K562 (cell line): Measurements from ENCODE around the gene SLC25A2. TPM values are rescaled to one million over a fixed set of nuclear protein-coding genes. Genes with fewer than 3 reads are reported as not detected.

ENCODE experiments used
- CBX8 ChIP-seq: fragments of 200-600 bp; sonication (generic); IDR thresholded peaks from 2 replicates; pipeline ENCODE4 v1.6.1; 2012; ENCODE audit warnings: borderline replicate concordance, mixed run types, low read depth, mild to moderate bottlenecking, moderate library complexity, mixed read lengths, low read length, control low read depth, inconsistent platforms; ENCODE audit not compliant: poor library complexity, severe bottlenecking; ENCODE audit errors: extremely low read depth
- CHD4 ChIP-seq: fragments of 200-600 bp; sonication (generic); IDR thresholded peaks from 3 replicates; pipeline ENCODE4 v1.6.1; 2012; ENCODE audit warnings: low read depth, mild to moderate bottlenecking, mixed read lengths, low read length, inconsistent platforms; ENCODE audit not compliant: insufficient read depth, insufficient replicate concordance, poor library complexity, severe bottlenecking
- CTBP1 ChIP-seq: fragments of 450-650 bp; IDR thresholded peaks from 2 replicates; pipeline ENCODE4 v1.6.1; 2016; ENCODE audit warnings: borderline replicate concordance
- FOXM1 ChIP-seq, 2 experiments: fragments of 450-650 bp in 1 of 2; sonication (generic) in 1 of 2; formaldehyde crosslinking in 1 of 2; IDR thresholded peaks; 2 replicates each; pipeline versions ENCODE4 v1.6.1 to v1.9.0; 2017 to 2022; ENCODE audit warnings: low read depth in 2 of 2, mild to moderate bottlenecking in 2 of 2, missing genetic modification reagents in 1 of 2, moderate library complexity in 1 of 2
- JUNB ChIP-seq: fragments of 450-650 bp; formaldehyde crosslinking; conservative IDR thresholded peaks from 2 replicates; pipeline ENCODE4 v1.4.0; 2020; ENCODE audit warnings: mild to moderate bottlenecking
- NCOA6 ChIP-seq: fragments of 450-650 bp; IDR thresholded peaks from 2 replicates; pipeline ENCODE4 v1.6.1; 2017; ENCODE audit warnings: mild to moderate bottlenecking
- NFE2 ChIP-seq: IDR thresholded peaks from 2 replicates; pipeline ENCODE4 v1.6.1; 2014; ENCODE audit warnings: antibody characterized with exemption, low read depth
- SRSF7 ChIP-seq: fragments of 200-400 bp; formaldehyde crosslinking; optimal IDR thresholded peaks from 2 replicates; pipeline ENCODE3; 2017; ENCODE audit warnings: mild to moderate bottlenecking, low read depth, low read length
- TBP ChIP-seq: optimal IDR thresholded peaks from 2 replicates; pipeline ENCODE3; 2011; ENCODE audit warnings: low read depth, low read length, improper control_type of control experiment
- ZBTB26 ChIP-seq: fragments of 450-650 bp; formaldehyde crosslinking; IDR thresholded peaks from 2 replicates; pipeline ENCODE4 v1.4.0; 2022; ENCODE audit warnings: missing genetic modification characterization
- ZNF274 ChIP-seq: IDR thresholded peaks from 2 replicates; pipeline ENCODE4 v1.6.1; 2011; ENCODE audit warnings: low read depth, mild to moderate bottlenecking, low read length, moderate library complexity, borderline replicate concordance
- ZNF318 ChIP-seq, 2 experiments: fragments of 450-650 bp; IDR thresholded peaks; 2 replicates each; pipeline ENCODE4 v1.6.1; 2016; ENCODE audit warnings: mild to moderate bottlenecking in 2 of 2, borderline replicate concordance in 1 of 2, low read depth in 1 of 2, moderate library complexity in 1 of 2
- ZNF57 ChIP-seq: fragments of 450-650 bp; formaldehyde crosslinking; IDR thresholded peaks from 2 replicates; pipeline ENCODE4 v1.4.0; 2020; ENCODE audit warnings: mild to moderate bottlenecking, moderate library complexity
- polyA plus RNA-seq, 8 experiments: library from polyadenylated mRNA; depleted of rRNA in 4 of 8; stranded (reverse) in 5 of 8; unstranded in 3 of 8; fragments of >200 nt; fragmentation: Nextera tagmentation in 2 of 8; fragmentation: Illumina TruSeq in 1 of 8; extraction: Ambion mirVana in 2 of 8; extraction: Trizol in 1 of 8; gene quantifications; 2 replicates each; pipeline versions ENCODE4 v1.2.1 to v1.2.3, GENCODE V29; 2011 to 2014; ENCODE audit warnings: inconsistent platforms in 1 of 8, missing spikeins in 1 of 8
- total RNA-seq, 7 experiments: library from RNA; depleted of rRNA in 6 of 7; stranded (reverse); fragments of >200 nt in 6 of 7; fragmentation: Illumina TruSeq in 2 of 7; extraction: Trizol in 2 of 7; gene quantifications; 2 replicates each; pipeline versions ENCODE4 v1.2.1 to v1.2.3, GENCODE V29; 2011 to 2021; ENCODE audit warnings: low replicate concordance in 1 of 7

The SLC25A2 gene
- total and polyA plus RNA-seq, 9 of the 15 experiments (the other 6 are each of a cell fraction or from before 2014, with no cell fraction given) = 0.09 to 0.11 (median 0.11) TPM; not detected in 6

- TF ChIP-seq CTBP1 (peak; percentile 44; the same call in 1 of the 2 replicates), SRSF7 (no peak), TBP (peak; percentile 88), ZBTB26 (CRISPR knock-in tag) (no peak), CBX8 (no peak), ZNF318 (IDR thresholded peaks at IDR 0.05; ENCODE audit: borderline replicate concordance in 1 of 2, low read depth in 1 of 2) (no peak), JUNB (no peak), NFE2 (no peak), ZNF57 (CRISPR knock-in tag) (no peak), FOXM1 (IDR thresholded peaks at IDR 0.05; ENCODE audit: low read depth) (0 out of 2 replicates have a peak, but pooled peaks have one; percentile 23), FOXM1 (CRISPR knock-in tag; IDR thresholded peaks at IDR 0.05; ENCODE audit: low read depth) (no peak), ZNF274 (no peak), CHD4 (no peak), NCOA6 (no peak)
These were observed 16.6 kb upstream of the SLC25A2 start, which contains the start of gene TAF7 (continued) for GRCh38 chr5:141320225-141321169.
